Measurements from ENCODE around the gene MMAB.
"Not testable (repeated sequence)": the region's sequence is repeated elsewhere in the genome, so short reads cannot be mapped to it uniquely, and the experiment has no call there.

The MMAB gene

DNA sequence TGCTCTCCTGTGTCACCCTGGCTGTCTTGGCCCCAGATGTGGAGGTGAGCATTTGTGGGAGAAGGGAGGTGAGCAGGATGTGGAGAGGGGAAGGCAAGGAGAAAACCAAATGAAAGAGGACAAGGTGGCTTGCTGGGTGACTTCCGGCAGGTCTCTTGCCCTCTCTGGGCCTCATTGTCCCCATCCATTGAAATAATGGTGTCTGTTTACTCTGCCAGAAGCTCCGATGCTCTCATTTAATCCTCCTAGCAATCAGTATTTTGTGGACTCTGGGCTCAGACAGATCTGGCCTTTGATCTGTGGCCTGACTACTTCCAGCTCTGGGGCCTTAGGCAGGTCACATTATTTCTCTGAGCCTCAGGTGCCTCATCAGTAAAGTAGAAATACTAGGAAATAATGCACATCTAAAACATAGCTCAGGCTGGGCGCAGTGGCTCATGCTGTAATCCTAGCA is 30.9 kb upstream of the MMAB start:
- no peak overlapping the region for H3K4me3 ChIP-seq (ENCODE audit: low read depth, low read length)

- not testable (repeated sequence) for H3K4me3 ChIP-seq (ENCODE audit: low read depth, low read length)
These were observed 28.8 kb upstream of the MMAB start for GRCh38 chr12:109602132-109602531.

DNA sequence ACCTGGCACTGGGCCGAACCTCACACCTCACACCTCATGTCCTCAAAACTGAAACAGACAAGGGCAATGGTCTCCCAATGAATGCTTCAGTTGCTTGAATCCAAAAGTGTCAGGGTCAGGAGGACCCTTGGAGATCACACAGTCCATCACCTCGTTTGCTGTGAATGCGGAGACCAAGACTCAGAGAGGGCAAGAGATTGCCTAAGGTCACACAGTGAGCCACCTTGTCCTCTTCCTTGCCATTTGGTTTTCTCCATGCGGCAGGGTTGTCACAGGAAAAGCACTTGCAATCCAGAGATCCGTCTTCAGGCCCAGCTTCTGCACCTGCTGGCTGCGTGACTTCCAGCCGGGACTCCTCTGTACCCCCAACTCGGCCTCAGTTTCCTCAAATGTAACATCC is 28.3 kb upstream of the MMAB start:
- no peak overlapping the region for H3K4me3 ChIP-seq (ENCODE audit: low read depth, low read length)

DNA sequence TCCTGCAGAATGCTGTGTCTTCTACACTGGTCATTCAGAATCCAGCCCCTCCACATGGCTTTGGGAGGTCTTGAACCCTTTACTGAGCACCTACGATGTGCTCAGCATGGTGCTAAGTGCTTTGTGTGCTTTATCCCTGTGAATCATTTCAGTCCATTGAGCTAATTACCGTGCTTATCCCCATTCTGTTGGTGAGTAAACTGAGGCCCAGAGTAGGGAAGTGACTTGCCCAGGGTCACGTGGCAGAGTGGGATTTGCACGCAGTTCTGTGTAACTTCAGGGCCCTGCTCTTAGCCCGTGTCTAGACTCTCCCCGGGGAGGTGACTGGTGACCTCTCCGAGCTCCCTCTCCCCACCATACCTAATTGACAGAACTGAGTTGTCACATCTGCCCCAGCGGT is 27.7 kb upstream of the MMAB start:
- no peak overlapping the region for H3K4me3 ChIP-seq (ENCODE audit: low read depth, low read length)

DNA sequence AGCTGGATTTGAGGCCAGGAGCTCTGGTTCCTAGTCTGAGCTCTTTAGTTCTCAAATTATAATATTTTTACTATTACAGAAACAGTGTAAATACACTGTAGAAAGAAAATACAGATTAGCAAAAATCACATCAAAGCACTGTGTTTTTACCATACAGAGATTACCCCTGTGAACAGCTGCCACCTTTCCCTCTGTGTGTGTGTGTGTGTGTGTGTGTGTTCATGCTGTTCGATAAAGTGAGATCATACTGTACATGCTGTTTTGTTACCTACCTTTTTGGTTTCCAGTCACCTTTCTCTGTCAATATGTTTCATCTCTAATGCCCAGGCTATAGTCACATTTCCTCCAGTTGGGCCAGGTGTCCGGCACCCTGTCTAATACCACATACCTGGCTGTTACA is 27.2 kb upstream of the MMAB start:
- no peak overlapping the region for H3K4me3 ChIP-seq (ENCODE audit: low read depth, low read length)

DNA sequence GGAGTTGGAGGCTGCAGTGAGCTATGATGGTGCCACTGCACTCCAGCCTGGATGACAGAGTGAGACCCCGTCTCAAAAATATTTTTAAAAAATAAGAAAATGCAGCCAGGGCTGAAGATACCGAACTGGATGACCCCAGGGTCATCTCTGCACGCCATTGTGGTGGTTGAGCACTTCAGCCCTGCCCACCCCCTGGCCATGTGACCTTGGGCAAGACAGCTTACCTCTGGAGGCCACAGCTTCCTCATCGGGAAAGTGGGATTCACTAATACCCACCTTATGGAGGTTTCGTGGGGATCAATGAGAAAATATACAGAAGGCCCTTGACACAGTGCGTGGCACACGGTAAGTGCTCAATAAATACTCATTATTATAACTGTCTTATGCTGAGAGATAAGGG is 25.8 kb upstream of the MMAB start:
- H3K4me3 ChIP-seq (ENCODE audit: low read depth, low read length), result no peak overlapping the region

DNA sequence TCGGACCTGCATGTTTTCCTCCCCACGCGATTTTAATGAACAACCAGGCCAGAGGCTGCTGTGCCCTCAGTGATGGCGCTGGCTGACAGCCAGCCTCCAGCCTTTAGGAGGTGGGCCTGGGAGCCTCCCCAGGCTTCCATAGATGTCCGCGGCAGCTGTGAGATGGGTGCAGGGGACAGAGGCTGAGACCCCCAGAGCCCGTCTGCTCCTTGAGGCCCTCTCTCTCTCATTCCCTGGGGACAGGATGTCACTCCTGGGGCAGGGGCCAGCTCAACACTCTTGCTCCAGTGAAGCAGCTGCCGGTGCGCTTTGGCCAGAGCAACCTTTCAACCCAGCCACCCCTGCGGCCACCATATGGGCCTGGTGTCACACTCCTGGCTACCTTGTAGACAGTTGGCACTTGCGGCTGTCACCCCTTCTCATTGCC is 25.1 kb upstream of the MMAB start:
- no peak overlapping the region for H3K4me3 ChIP-seq (ENCODE audit: low read depth, low read length)

GRCh38 chr12:109597795-109598427 is 24.6 kb upstream of the MMAB start:
- no peak overlapping the region for H3K4me3 ChIP-seq (ENCODE audit: low read depth, low read length)

- H3K4me3 ChIP-seq (ENCODE audit: low read depth, low read length), result no peak overlapping the region
These were observed 24.1 kb upstream of the MMAB start for GRCh38 chr12:109597414-109597794.

DNA sequence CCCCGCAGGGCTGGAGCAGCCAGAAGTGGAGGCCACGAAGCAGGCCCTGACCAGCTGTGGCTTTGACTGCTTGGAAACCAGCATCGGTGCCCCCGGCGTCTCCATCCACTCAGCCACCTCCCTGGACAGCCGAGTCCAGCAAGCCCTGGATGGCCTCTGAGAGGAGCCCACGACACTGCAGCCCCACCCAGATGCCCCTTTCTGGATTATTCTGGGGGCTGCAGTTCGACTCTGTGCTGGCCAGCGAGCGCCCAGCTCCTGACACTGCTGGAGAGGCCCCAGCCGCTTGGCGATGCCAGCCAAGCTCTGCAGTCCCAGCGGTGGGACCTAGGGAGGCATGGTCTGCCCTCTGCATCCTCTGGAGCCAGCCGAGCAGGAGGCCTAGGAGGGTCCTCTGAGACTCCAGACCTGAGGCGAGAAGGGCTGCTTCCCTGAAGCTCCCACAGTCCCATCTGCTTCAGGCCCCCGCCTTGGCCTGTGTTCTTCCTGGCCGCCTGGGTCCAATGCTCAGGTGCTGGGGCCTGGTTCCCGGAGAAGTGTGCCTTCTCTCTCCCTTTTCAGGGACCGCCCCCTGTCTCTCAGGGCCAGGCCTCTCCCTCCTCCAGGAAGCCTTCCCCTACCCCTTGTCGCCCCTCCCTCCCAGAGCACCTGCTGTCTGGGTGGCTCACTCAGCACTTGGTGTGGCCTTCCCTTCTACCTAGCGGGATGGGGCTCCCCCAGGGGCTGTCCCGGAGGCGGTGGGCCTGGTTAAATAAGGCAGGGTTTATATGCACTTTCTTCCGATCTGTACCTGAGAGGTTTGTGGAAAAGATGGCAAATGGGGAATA is 23.3 kb upstream of the MMAB start:
- no peak overlapping the region for H3K4me3 ChIP-seq (ENCODE audit: low read depth, low read length)

GRCh38 chr12:109595321-109595902 is 22.1 kb upstream of the MMAB start:
- H3K4me3 ChIP-seq (ENCODE audit: low read depth, low read length), result no peak overlapping the region

GRCh38 chr12:109594556-109595317 is 21.4 kb upstream of the MMAB start:
- H3K4me3 ChIP-seq (ENCODE audit: low read depth, low read length), result no peak overlapping the region

DNA sequence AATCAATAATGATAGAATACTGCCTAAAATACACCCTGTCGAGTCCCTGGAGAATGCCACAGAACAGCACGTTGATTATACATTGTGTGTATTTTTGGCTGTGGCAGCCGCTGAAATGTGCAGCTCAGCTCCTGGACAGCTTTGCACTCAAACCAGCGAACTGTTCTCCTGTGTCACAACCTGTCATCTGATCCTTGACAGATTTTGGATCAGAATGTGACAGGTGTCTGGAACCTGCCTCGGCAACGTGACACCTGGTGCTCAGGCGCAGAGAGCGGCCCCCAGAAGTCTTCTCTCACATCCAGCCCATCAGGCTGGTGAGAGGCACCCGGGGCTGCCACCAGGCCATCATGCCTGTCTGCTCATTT is 19.6 kb upstream of the MMAB start:
- no peak overlapping the region for H3K4me3 ChIP-seq (ENCODE audit: low read depth, low read length)

GRCh38 chr12:109592195-109592904 is 19.0 kb upstream of the MMAB start:
- no peak overlapping the region for H3K4me3 ChIP-seq (ENCODE audit: low read depth, low read length)

- H3K4me3 ChIP-seq (ENCODE audit: low read depth, low read length), result no peak overlapping the region
These were observed 17.7 kb upstream of the MMAB start for GRCh38 chr12:109591041-109591440.

GRCh38 chr12:109590566-109590965 is 17.3 kb upstream of the MMAB start:
- H3K4me3 ChIP-seq (ENCODE audit: low read depth, low read length), result no peak overlapping the region

- H3K4me3 ChIP-seq (ENCODE audit: low read depth, low read length), result no peak overlapping the region
These were observed 16.5 kb upstream of the MMAB start for GRCh38 chr12:109589691-109590245.

DNA sequence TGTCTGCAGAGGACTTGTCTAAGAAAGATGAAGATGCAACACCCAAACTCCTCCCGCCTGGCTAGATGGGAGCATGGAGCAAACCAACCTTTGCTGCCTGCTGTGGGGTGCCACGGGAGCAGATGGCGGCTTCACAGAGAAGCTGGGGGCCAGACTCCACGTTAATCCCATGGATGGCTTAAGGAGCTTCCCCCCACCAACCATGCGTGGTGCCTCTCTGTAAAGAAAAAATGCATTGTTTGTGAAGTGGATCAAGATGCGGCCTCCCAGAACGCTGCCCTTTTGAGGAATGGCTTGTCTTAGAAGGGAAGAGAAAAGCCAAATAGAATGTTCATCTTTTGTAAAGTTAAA is 15.9 kb upstream of the MMAB start:
- H3K4me3 ChIP-seq (ENCODE audit: low read depth, low read length), result no peak overlapping the region

DNA sequence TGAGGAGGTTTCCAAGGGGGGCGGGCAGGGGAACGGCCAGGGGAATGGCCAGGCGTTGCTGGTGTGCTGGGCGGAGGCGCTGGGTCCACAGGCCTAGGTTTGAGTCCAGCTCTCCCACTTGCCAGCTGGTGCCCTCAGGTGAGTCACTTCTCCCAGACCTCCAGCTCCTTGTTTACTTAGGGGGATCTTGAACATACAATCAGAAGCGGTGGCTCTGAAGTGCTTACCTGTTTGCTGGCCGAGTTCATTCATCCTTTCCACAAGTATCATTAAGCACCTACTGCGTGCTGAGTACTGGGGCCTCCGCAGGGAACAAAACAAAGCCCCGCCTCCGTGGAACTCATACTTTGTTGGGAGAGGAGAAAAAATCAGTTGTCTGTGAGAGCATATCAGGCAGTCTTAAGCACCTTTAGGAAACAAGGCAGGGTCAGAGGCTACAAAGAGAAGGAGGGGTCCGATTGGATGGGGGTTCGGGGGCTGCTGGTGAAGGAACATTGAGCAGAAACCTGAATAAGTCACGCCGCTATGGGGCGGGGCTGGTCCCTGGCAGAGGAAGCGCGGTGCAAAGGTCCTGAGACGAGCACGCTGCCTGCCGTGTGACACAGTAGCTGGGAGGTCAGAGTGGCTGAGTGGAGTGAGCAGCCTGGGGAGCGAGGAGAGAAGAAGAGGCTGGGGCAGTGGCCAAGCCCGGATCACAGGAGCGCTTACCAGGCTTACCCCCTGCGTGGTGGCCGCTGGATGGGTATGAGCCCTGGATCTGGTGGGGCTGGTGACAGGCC is 15.3 kb upstream of the MMAB start:
- no peak overlapping the region for H3K4me3 ChIP-seq (ENCODE audit: low read depth, low read length)

DNA sequence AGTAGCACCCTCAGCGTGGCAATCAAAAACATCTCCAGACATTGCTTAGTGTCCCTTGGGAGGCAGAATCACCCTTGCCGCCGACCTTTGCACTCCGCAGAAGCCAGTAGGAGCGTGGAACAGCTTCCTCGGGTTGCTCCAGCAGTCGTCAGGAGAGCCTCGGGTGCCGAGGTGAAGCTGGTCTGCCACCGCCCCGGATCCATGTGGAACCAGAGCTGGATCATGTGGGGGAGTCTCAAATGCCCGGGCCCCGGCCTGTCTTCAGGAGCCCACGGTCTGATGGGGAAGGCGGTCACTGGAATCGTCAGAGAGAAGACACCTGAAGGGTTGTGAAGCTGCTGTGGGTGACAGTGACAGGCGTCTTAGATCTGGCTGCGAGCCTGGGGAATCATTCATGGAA is 14.6 kb upstream of the MMAB start:
- H3K4me3 ChIP-seq (ENCODE audit: low read depth, low read length), result no peak overlapping the region
